OCI-LY1 (cell line): ENCODE results near the gene IDS.

Source experiments
- H2AFZ ChIP-seq: fragments of 200-600 bp; sonication (generic), shearing (Covaris generic); 2 replicates; pipeline ENCODE4 v1.6.0; 2014; ENCODE audit warnings: antibody characterized with exemption, mild to moderate bottlenecking, low read length
- H3F3A ChIP-seq: fragments of 200-600 bp; sonication (generic), shearing (Covaris generic); 2 replicates; pipeline ENCODE4 v1.6.0; 2014; ENCODE audit warnings: mild to moderate bottlenecking, antibody characterized with exemption, low read length, moderate library complexity; ENCODE audit not compliant: insufficient read depth
- H3K27ac ChIP-seq: fragments of 200-600 bp; sonication (generic); 2 replicates; pipeline ENCODE4 v1.5.1; 2014; ENCODE audit warnings: low read length, mixed run types, mild to moderate bottlenecking, low read depth; ENCODE audit not compliant: poor library complexity, severe bottlenecking
- H3K27me3 ChIP-seq: fragments of 200-600 bp; sonication (generic); 2 replicates; pipeline ENCODE4 v1.6.0; 2014; ENCODE audit warnings: antibody characterized with exemption, mild to moderate bottlenecking, low read length, moderate library complexity; ENCODE audit not compliant: insufficient read depth
- H3K36me3 ChIP-seq: fragments of 200-600 bp; sonication (generic); 2 replicates; pipeline ENCODE4 v1.6.1; 2014; ENCODE audit warnings: mild to moderate bottlenecking, antibody characterized with exemption, low read length, moderate library complexity, mixed read lengths; ENCODE audit not compliant: insufficient read depth
- H3K4me1 ChIP-seq: fragments of 200-600 bp; sonication (generic); 2 replicates; pipeline ENCODE4 v1.5.1; 2014; ENCODE audit warnings: mild to moderate bottlenecking, low read length, moderate library complexity; ENCODE audit not compliant: insufficient read depth, severe bottlenecking
- H3K4me2 ChIP-seq: fragments of 200-600 bp; sonication (generic), shearing (Covaris generic); 2 replicates; pipeline ENCODE4 v1.6.1; 2014; ENCODE audit warnings: low read length
- H3K4me3 ChIP-seq: fragments of 200-600 bp; sonication (generic); 2 replicates; pipeline ENCODE4 v1.5.1; 2014; ENCODE audit warnings: low read length, low read depth, mild to moderate bottlenecking, mixed read lengths; ENCODE audit not compliant: poor library complexity, severe bottlenecking
- H3K79me2 ChIP-seq: fragments of 200-600 bp; shearing (Covaris generic); 2 replicates; pipeline ENCODE4 v1.6.1; 2016; ENCODE audit warnings: mixed run types, low read length, mixed read lengths; ENCODE audit not compliant: insufficient read depth
- H3K9ac ChIP-seq: fragments of 200-600 bp; sonication (generic), shearing (Covaris generic); 2 replicates; pipeline ENCODE4 v1.6.1; 2014; ENCODE audit warnings: mild to moderate bottlenecking, low read length, mixed read lengths
- H3K9me2 ChIP-seq: fragments of 200-600 bp; sonication (generic), shearing (Covaris generic); 2 replicates; pipeline ENCODE4 v1.6.1; 2014; ENCODE audit warnings: low read depth, mild to moderate bottlenecking, low read length, mixed read lengths
- H3K9me3 ChIP-seq: fragments of 200-600 bp; shearing (Covaris generic); 2 replicates; pipeline ENCODE4 v1.6.1; 2014; ENCODE audit warnings: low read length, mixed read lengths
- H4K20me1 ChIP-seq: fragments of 200-600 bp; sonication (generic), shearing (Covaris generic); 2 replicates; pipeline ENCODE4 v1.6.0; 2016; ENCODE audit warnings: mild to moderate bottlenecking, low read length; ENCODE audit not compliant: insufficient read depth
- EZH2 ChIP-seq: fragments of 200-600 bp; sonication (generic), shearing (Covaris generic); IDR thresholded peaks from 2 replicates; pipeline ENCODE4 v1.8.0; 2017; ENCODE audit warnings: borderline replicate concordance, mixed run types, mild to moderate bottlenecking, antibody characterized with exemption, low read length, moderate library complexity, mixed read lengths
- TF ChIP-seq, protein P1 (sequence below): fragments of 200-600 bp; sonication (generic), shearing (Covaris generic); IDR thresholded peaks from 2 replicates; pipeline ENCODE4 v1.5.1; 2017; ENCODE audit warnings: mild to moderate bottlenecking, antibody characterized with exemption, low read length, moderate library complexity, mixed read lengths

The IDS gene

DNA sequence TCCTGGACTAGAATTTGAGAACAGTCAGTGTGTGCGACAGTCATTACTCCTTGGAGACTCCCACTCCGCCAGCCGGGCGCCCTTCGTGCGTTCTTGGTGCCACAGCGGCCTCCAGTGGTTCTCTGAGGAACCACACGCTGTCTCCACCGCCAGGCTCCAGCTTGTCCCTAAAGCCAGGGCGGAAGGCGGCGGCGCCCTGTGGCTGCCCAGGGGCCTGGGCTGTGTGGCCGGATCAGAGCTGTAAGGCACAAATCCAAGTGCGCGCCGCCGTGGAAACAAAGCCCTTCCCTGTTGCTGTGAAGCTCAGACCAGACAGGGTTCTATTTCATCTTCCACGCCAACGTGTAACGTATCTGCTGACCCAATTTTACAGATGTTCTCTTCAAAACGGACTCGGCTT, 34.2 kb downstream of the IDS start:
- H3K27me3 ChIP-seq: no peaks in the 10 kb centered on the region
- no peak overlapping the region for H3K4me2 ChIP-seq
- H3K4me1 ChIP-seq: no peaks in the 10 kb centered on the region
- H4K20me1 ChIP-seq: no peaks in the 10 kb centered on the region
- H3F3A ChIP-seq: no peaks in the 10 kb centered on the region
- no peak overlapping the region for H2AFZ ChIP-seq
- no peak overlapping the region for H3K9ac ChIP-seq
- H3K4me3 ChIP-seq: no peak overlapping the region
- H3K79me2 ChIP-seq: no peaks in the 10 kb centered on the region
- no peaks in the 10 kb centered on the region for H3K9me3 ChIP-seq
- H3K9me2 ChIP-seq: no peaks in the 10 kb centered on the region
- H3K27ac ChIP-seq: no peak overlapping the region
- TF ChIP-seq, protein P1, sequence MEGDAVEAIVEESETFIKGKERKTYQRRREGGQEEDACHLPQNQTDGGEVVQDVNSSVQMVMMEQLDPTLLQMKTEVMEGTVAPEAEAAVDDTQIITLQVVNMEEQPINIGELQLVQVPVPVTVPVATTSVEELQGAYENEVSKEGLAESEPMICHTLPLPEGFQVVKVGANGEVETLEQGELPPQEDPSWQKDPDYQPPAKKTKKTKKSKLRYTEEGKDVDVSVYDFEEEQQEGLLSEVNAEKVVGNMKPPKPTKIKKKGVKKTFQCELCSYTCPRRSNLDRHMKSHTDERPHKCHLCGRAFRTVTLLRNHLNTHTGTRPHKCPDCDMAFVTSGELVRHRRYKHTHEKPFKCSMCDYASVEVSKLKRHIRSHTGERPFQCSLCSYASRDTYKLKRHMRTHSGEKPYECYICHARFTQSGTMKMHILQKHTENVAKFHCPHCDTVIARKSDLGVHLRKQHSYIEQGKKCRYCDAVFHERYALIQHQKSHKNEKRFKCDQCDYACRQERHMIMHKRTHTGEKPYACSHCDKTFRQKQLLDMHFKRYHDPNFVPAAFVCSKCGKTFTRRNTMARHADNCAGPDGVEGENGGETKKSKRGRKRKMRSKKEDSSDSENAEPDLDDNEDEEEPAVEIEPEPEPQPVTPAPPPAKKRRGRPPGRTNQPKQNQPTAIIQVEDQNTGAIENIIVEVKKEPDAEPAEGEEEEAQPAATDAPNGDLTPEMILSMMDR: peak; percentile 70
- no peak for TF ChIP-seq EZH2
- H3K36me3 ChIP-seq: no peaks in the 10 kb centered on the region

DNA sequence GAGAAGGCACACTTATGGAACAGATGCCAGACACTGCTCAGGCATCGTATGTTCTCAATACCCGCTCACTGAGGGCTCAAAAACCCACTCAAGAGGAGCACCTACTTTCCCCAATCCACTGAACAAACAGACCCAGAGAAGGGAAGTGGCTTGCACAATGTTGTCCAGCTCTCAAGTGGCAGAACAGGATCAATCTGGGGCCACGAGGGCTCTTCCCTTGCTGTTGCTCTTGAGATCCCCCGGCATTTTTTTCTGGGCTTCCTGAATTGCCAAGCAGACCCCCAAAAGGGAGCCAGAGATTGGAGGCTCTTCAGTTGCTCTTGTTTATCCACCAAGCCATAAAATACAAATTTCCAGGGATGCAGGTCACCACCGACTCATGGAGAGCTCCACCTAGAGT, 35.7 kb downstream of the IDS start:
- H2AFZ ChIP-seq: no peak overlapping the region
- TF ChIP-seq EZH2: no peak
- TF ChIP-seq, protein P1: no peak
- H3K4me1 ChIP-seq: no peaks in the 10 kb centered on the region
- H3K36me3 ChIP-seq: no peaks in the 10 kb centered on the region
- no peak overlapping the region for H3K9ac ChIP-seq
- no peaks in the 10 kb centered on the region for H3K9me2 ChIP-seq
- H4K20me1 ChIP-seq: no peaks in the 10 kb centered on the region
- no peaks in the 10 kb centered on the region for H3K79me2 ChIP-seq
- no peaks in the 10 kb centered on the region for H3K27me3 ChIP-seq
- H3K9me3 ChIP-seq: no peaks in the 10 kb centered on the region
- no peak overlapping the region for H3K4me3 ChIP-seq
- H3F3A ChIP-seq: no peaks in the 10 kb centered on the region
- H3K27ac ChIP-seq: no peak overlapping the region
- no peak overlapping the region for H3K4me2 ChIP-seq

DNA sequence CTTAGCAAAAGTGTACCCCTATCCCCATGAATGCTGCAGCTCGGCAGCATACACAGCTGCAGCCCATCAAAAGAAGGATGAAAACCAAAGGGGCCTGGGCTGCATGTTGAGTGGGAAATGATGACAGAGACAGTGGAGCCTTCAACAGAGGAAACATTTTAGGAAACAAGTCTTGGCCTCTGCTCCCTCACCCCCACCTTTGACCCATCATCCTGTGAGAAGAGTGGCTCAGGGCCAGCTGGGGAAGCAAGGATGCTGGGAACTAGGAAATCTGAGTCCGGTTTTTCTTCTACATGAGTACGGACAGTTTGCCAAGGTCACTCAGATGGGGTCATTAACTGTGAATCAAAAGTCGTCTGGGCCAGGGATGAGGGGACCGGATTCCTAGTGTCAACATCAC, 37.2 kb downstream of the IDS start:
- Histone ChIP-seq H3K9ac (no peak overlapping the region), H3K79me2 (no peaks in the 10 kb centered on the region), H3K27ac (no peak overlapping the region), H3K4me3 (no peak overlapping the region), H3K4me1 (no peaks in the 10 kb centered on the region), H3K36me3 (no peaks in the 10 kb centered on the region), H3K9me3 (no peaks in the 10 kb centered on the region), H4K20me1 (no peaks in the 10 kb centered on the region), H3F3A (no peaks in the 10 kb centered on the region), H3K4me2 (no peak overlapping the region), H3K27me3 (no peaks in the 10 kb centered on the region), H2AFZ (no peak overlapping the region), H3K9me2 (no peaks in the 10 kb centered on the region)
- TF ChIP-seq, protein P1: no peak
- no peak for TF ChIP-seq EZH2
